ENCODE measurements around the gene DGKZ.
A peak's percentile ranks its signal among the peaks of the same experiment; 100 is the strongest.

The DGKZ gene

DNA sequence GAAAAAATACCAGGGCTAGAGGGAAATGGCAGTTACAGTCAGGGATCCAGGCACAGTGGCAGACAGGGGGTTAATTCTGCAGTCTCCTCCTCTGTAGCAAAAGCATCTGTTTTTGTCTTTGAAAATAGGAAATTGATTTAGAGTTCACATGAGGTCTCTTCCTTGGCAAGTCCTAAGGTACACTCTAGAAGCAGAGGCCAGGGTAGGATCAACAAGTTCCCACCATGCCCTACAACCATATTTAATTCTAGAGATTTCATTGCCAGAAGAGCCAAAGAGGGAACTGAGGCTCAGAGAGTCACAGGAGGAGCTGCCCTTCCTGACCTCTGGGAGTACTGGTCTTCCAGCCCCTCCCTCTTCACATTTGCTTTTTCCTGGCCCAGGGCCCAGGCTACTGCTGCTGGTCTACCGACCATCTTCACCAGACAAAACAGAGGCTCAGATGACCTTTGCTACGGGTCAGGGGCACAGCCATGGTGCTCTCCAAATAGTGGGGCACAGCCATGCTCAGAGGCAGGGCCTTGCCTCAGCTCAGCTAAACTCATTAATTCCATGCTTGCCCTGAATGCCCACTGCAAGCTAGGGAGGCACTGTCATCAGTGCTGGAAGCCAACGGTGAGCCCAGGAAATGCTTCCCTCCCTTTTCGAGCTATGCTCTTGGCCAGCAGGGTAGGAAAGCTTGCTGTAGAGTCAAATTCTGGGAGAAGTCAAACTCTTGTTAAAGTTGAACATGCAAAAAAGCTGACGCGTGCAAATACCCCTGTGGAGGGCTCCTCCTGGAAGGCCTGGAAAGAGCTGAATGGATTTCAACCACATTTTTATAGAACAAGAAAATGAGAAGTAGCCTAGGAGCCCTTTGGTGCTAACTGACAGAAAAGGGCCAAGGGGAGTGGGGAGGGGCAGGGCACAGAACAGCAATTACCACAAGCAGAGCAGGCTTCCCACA, 56.0 kb downstream of the DGKZ start:
- TF ChIP-seq, protein P1, sequence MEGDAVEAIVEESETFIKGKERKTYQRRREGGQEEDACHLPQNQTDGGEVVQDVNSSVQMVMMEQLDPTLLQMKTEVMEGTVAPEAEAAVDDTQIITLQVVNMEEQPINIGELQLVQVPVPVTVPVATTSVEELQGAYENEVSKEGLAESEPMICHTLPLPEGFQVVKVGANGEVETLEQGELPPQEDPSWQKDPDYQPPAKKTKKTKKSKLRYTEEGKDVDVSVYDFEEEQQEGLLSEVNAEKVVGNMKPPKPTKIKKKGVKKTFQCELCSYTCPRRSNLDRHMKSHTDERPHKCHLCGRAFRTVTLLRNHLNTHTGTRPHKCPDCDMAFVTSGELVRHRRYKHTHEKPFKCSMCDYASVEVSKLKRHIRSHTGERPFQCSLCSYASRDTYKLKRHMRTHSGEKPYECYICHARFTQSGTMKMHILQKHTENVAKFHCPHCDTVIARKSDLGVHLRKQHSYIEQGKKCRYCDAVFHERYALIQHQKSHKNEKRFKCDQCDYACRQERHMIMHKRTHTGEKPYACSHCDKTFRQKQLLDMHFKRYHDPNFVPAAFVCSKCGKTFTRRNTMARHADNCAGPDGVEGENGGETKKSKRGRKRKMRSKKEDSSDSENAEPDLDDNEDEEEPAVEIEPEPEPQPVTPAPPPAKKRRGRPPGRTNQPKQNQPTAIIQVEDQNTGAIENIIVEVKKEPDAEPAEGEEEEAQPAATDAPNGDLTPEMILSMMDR (conservative IDR thresholded peaks at IDR 0.05; ENCODE audit: low read depth, low read length): no peak
- H3K4me3 ChIP-seq (ENCODE audit: low read depth, low read length): no peak overlapping the region
- no peak for DNase-seq (ENCODE audit: low read depth)

GRCh38 chr11:46404476-46405017, 57.3 kb downstream of the DGKZ start:
- H3K4me3 ChIP-seq (ENCODE audit: low read depth, low read length): no peak overlapping the region
- TF ChIP-seq, protein P1 (conservative IDR thresholded peaks at IDR 0.05; ENCODE audit: low read depth, low read length): no peak
- DNase-seq (ENCODE audit: low read depth): no peak

- TF ChIP-seq, protein P1 (conservative IDR thresholded peaks at IDR 0.05; ENCODE audit: low read depth, low read length): no peak
- no peak for DNase-seq (ENCODE audit: low read depth)
- H3K4me3 ChIP-seq (ENCODE audit: low read depth, low read length): no peak overlapping the region
Measured at GRCh38 chr11:46407635-46408034, 60.4 kb downstream of the DGKZ start.

GRCh38 chr11:46408407-46408986, 61.2 kb downstream of the DGKZ start:
- no peak for DNase-seq (ENCODE audit: low read depth)
- H3K4me3 ChIP-seq (ENCODE audit: low read depth, low read length): no peak overlapping the region
- TF ChIP-seq, protein P1 (conservative IDR thresholded peaks at IDR 0.05; ENCODE audit: low read depth, low read length): no peak

DNA sequence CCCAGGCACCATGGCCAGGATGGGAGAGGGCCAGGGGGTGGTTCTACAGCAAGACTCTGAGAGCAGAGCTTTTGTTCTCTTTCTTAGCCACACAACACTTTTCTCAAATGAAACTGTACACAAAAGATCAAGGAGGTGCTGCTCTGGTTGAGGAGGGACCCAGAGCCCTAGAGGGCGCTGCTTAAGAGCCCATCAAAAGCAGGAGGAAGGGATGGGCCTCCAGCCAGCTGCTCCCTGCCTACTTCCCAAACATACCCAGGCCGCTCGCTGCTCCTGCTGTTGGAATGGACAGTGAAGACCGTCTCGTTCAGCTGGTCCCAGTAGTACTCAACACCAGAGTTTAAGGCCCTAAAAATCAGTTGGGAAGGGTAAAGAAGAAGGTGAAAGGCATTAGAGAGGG, 62.8 kb downstream of the DGKZ start:
- no peak overlapping the region for H3K4me3 ChIP-seq (ENCODE audit: low read depth, low read length)
- TF ChIP-seq, protein P1 (conservative IDR thresholded peaks at IDR 0.05; ENCODE audit: low read depth, low read length): peak; percentile 54
- peak; percentile 52 for DNase-seq (ENCODE audit: low read depth)

- DNase-seq (ENCODE audit: low read depth): no peak
- H3K4me3 ChIP-seq (ENCODE audit: low read depth, low read length): no peak overlapping the region
- TF ChIP-seq, protein P1 (conservative IDR thresholded peaks at IDR 0.05; ENCODE audit: low read depth, low read length): no peak
Measured at GRCh38 chr11:46413760-46414465, 66.7 kb downstream of the DGKZ start.

All from choroid plexus epithelial cell (primary cell).